ENCODE results near the gene SH3BP4. TPM values are rescaled to one million over a fixed set of nuclear protein-coding genes. Genes with fewer than 3 reads are reported as not detected.

Gene SH3BP4
- total RNA-seq, 1 experiment from 2014 or later: 53.3 TPM

DNA sequence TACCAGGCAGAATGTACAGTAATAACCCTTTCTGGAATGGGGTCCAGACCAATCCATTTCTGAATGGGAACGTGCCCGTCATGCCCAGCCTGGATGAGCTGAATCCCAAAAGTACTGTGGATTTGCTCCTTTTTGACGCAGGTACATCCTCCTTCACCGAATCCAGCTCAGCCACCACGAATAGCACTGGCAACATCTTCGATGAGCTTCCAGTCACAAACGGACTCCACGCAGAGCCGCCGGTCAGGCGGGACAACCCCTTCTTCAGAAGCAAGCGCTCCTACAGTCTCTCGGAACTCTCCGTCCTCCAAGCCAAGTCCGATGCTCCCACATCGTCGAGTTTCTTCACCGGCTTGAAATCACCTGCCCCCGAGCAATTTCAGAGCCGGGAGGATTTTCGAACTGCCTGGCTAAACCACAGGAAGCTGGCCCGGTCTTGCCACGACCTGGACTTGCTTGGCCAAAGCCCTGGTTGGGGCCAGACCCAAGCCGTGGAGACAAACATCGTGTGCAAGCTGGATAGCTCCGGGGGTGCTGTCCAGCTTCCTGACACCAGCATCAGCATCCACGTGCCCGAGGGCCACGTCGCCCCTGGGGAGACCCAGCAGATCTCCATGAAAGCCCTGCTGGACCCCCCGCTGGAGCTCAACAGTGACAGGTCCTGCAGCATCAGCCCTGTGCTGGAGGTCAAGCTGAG is 89.6 kb downstream of the SH3BP4 start:
- DNase-seq (ENCODE audit: low spot score): no peak

DNA sequence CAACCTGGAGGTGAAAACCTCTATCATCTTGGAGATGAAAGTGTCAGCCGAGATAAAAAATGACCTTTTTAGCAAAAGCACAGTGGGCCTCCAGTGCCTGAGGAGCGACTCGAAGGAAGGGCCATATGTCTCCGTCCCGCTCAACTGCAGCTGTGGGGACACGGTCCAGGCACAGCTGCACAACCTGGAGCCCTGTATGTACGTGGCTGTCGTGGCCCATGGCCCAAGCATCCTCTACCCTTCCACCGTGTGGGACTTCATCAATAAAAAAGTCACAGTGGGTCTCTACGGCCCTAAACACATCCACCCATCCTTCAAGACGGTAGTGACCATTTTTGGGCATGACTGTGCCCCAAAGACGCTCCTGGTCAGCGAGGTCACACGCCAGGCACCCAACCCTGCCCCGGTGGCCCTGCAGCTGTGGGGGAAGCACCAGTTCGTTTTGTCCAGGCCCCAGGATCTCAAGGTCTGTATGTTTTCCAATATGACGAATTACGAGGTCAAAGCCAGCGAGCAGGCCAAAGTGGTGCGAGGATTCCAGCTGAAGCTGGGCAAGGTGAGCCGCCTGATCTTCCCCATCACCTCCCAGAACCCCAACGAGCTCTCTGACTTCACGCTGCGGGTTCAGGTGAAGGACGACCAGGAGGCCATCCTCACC is 90.2 kb downstream of the SH3BP4 start:
- no peak for DNase-seq (ENCODE audit: low spot score)

DNA sequence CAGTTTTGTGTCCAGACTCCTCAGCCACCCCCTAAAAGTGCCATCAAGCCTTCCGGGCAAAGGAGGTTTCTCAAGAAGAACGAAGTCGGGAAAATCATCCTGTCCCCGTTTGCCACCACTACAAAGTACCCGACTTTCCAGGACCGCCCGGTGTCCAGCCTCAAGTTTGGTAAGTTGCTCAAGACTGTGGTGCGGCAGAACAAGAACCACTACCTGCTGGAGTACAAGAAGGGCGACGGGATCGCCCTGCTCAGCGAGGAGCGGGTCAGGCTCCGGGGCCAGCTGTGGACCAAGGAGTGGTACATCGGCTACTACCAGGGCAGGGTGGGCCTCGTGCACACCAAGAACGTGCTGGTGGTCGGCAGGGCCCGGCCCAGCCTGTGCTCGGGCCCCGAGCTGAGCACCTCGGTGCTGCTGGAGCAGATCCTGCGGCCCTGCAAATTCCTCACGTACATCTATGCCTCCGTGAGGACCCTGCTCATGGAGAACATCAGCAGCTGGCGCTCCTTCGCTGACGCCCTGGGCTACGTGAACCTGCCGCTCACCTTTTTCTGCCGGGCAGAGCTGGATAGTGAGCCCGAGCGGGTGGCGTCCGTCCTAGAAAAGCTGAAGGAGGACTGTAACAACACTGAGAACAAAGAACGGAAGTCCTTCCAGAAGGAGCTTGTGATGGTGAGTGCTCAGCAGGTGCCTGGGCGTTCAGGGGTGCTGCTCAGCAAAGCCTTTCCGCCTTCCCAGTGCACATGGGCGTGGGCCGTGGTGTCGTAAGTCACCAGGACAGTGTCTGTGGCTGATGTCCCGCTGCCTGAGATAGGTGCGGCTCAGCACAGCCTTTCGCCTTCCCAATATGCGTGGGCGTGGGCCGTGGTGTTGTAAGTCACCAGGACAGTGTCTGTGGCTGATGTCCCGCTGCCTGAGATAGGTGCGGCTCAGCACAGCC is 91.0 kb downstream of the SH3BP4 start:
- DNase-seq (ENCODE audit: low spot score): no peak

DNA sequence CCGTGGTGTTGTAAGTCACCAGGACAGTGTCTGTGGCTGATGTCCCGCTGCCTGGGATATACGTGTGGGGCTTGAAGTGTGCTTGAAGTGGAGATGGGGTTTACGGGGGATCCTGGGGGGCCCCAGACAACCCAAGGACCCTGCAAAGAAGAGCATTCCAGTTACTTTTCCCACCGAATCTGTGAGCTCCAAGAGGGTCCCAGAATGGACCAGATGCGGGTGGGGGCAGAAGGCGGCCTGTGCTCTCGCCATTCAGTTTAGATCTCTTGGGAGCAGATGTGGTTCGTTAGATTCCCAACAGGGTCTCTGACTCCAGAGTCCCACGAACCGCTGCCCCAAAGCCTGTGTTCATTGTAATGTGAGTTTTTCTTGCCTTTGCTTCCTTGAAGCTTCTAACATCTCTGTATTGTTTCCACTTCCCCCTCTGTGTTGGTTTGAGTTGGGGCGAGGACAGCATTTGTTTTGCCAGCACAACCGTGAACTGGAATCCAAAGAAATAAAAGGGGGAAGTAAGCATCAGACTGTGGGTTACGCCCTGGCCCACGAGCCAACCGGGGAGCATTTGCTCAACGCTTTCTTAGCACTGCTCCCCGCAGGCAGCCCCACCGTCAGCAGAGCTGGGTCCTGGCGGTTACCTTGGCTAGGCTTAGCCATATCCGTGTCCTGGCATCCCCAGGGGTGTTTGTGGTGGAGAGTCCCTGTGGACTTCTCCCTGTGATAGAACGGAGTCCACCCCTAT is 92.1 kb downstream of the SH3BP4 start:
- no peak for DNase-seq (ENCODE audit: low spot score)

DNA sequence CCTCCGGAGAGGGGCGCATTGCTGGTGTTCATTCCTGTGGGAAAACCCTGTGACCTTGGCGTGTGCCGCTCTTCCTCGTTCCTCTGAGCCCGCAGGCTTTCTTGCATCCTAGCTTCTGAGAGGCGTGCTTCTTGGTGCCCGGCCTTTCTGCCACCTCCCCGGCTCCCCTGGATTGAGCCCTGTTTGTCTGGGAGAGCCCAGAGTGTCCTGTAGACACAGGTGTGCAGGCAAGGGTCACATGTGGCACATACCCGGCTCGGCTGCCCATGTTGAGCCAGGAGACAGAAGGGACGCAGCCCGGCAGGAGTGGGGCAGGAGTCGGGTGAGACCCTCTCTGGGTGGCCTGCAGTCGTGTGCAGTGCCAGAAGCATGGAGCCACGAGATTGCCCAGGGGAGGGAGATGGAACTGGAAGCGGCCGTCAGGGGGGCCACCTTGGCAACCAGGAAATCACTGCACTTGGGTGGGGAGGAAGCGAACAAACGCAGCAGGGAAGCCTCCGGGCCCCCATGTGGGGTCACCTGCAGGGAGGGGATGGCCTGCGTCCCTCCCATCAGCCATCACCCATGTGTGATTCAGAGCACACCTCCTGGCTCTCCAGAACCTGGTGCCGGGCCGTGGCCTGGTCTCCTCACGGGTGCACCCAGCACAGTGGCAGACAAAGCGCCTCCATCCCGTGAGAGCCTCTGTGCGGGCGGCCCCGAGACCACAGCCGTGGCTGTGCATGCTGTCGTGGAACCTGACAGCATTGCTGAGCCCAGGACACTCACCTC is 92.9 kb downstream of the SH3BP4 start:
- no peak for DNase-seq (ENCODE audit: low spot score)

DNA sequence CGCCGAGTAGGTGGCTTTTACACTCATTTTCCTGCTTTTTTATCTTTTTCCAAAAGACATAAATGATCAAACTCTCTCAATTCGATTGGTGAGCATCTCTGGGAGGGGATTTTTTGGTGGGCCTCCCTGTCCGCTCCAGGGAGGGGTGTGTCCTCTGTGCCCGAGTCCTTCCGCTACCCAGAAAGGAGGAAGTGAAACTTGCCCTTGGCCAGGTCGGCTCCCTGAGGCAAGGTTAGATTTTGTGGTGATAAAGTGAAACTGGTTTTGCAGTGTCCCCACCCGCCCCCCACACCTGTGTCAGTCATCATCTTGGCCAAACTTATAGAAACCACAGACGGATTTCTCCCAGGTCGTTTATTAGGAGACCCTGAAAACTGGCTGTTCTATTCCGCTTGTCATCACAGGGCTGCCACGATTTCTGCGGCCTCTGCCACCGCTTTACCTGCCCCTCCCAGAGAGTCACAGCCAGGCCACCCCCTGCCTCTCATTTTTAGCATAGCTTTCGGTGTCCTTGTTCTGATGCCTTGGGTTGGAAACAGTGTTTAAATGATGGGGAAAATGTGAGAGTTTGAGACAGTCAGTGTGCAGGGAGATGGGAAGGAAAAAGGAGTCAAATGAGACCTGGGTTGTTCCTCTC is 93.6 kb downstream of the SH3BP4 start:
- no peak for DNase-seq (ENCODE audit: low spot score)

DNA sequence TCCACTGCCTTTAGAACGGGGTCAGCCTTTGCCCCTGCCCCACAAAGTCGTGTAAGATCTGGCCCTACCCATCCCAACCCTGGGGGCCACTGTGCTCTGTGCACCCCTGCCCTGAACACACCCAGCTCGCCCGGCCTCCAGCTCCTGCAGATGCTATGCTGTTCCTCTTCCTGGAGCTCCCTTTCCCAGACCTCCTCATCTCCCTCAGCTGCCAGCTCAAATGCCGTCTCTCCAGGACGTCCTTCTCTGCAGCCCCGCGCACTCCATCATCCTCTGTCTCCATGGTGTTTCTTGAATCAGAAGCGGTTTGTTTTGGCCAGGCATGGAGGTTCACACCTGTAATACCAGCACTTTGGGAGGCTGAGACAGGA is 94.1 kb downstream of the SH3BP4 start:
- no peak for DNase-seq (ENCODE audit: low spot score)

DNA sequence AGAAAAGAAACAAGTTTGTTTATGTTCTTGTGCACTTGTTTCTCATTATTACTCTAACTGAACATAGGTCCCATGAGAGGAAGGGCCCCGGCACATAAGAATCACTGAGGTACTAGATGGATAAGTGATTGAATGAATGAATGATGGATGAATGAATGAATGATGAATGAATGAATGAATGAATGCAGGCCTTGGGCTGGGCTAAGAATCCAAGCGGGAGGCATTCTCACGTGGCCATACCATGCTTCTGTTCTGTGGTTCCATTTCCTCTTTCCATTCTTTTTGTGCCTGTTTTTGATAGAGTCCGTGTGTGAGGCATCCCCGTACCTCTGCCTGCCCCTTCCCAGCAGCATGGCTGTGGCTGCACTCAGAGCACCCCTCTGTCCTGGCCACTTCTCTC is 94.8 kb downstream of the SH3BP4 start:
- DNase-seq (ENCODE audit: low spot score): no peak

DNA sequence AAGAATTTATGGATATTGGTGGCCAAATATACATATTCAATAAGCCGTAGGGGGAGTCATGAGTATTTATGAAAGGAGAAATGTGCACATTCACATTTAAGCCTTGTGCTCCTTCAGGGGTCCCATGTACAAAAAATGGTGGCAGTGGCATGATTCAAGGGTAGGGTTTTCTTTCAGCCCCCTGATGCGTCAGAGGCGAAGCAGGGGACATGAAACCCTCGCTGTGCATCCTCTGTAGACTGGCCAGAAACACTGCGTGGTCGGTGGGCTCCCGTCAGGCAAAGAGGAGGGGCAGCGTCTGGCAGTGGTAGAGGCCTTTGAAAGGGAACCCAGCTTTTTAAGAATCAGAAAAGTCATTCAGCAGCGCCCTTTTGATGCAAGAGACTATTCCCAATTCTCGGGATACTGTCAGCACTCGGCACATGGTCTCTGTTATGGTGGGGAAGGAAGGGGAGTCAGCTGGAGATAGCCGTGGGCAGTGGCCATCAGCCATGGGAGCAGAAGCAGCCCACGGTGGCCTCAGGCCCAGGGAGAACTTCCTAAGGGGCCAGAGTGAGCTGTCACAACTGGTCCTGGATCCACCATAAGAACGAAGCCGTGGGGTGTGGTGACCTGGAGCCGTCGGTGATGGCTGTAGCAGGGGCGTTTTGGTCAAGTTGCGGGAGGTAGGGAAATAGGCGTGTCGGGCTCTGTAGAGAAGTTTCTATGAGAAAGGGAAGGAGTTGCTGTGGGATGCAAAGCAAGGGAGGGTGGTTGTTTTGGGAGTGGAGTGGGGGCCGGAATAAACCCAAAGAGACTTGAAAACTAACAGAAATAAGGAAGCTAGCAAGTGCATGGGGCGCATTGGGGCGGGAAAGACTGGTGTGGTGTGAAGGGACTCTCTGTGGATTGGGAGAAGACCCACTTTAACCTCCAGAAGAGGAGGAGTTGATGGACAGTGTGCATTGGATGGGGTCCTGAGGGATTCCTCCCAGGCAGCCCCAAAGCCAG is 95.6 kb downstream of the SH3BP4 start:
- no peak for DNase-seq (ENCODE audit: low spot score)

DNA sequence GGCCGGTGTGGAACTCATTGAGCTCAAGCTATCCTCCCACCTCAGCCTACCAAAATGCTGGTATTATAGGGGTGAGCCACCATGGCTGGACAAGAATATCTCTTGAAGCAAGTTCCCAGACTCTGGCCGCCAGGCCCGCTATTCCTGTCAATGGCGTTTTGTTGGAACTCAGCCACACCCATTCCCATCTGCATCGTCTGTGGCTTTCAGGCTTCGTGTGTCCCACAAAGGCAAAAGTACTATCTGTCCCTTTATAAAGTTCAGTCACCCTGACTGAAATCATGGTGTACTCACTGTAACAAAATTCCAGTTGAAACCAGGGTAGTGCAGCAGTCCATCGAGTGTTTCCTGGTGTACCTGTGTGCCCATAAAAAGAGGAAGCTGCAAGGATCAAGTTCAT is 96.7 kb downstream of the SH3BP4 start:
- DNase-seq (ENCODE audit: low spot score): no peak

DNA sequence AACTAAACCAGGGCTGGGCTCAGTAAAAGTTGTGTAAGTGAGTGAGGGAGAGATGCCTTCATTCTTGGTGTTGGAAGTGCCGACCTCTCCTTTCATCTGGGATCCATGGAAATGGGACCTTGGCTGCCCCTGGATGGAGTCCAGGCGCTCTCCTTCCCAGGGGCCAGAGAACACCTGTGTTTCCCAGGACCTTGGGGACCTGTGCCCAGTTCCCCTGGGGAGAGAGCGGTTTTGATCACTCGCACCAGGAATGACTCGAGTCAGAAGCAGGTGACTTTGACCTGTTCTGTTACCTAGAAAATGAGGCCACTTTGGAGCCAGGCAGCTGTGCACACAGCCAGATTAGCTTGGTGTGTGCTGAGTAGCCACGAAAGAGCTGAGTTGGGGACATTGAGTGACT is 97.3 kb downstream of the SH3BP4 start:
- no peak for DNase-seq (ENCODE audit: low spot score)

DNA sequence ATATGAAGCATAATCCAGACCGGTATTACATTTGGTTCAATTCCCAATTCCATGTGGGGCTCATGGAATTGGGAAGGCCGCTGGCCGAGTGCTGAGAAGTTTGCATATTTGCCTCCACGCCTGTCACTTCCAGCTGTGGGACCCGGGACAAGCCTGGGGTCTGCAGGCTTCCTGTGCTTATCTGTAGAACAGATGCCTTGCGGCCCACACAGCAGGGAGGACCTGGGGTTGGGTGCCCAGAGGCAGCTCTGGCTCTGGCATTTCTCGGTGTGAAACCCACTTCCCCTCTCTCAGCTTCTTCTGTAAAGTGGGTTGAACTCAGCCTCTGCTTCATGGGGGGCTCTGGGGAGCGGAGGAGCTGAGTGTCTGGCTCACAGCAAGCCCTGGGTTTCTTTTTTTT is 97.9 kb downstream of the SH3BP4 start:
- no peak for DNase-seq (ENCODE audit: low spot score)

DNA sequence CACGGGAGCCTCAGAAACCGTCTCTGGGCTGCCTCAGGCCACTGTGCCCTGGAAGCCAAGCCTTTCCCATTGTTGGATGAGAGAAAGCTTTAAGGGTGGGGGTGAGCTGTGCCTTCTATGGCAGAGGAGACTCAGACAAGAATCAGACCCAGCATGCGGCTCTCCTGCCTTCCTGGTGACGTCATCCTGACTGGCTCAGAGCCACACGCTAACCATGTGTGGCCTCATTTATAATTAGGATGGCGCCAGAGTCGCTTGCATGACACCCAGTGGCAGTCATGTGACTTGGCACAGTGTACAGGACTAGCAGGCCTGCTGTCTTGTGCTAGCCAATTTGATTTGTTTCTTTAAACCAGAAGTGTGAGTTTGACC is 99.1 kb downstream of the SH3BP4 start:
- peak; percentile 93 for DNase-seq (ENCODE audit: low spot score)

DNA sequence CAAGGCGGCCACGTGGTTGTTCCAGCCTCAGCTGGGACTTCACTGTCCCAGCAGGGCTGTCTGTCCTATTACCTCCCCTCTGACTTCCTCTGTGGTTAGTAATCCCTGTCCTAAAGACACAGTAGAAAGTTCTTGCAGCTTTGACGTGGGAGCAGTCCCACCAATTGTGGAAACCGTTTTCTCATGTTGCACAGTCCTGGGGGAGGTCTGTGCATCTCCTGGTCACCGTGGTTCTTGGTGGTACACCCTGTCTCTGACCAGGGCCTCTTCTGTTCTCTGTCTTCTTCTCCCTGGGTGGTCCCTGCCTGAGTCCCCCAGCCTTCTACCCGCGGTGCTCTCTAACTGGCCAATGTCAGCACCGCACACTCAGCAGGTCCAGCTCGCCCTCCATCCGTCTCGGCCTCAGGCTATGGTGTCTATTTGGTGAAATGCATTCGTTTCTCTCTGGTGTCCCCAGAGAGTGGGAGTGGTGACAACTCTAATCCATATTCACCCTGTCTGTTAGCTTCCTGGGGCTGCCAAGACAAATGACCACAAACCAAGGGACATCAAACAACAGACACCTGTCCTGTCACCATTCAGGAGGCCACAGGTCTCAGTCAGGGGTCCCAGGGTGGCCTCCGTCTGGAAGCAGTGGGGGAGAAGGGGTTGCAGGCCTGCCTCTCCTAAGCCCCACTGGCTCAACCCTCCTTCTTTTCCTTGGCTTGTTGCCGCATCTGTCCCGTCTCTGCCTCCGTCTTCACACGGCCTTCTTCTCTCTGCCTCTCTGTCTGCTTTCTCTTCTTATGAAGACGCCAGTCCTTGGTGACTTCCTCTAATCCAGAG is 99.8 kb downstream of the SH3BP4 start:
- DNase-seq (ENCODE audit: low spot score): no peak

DNA sequence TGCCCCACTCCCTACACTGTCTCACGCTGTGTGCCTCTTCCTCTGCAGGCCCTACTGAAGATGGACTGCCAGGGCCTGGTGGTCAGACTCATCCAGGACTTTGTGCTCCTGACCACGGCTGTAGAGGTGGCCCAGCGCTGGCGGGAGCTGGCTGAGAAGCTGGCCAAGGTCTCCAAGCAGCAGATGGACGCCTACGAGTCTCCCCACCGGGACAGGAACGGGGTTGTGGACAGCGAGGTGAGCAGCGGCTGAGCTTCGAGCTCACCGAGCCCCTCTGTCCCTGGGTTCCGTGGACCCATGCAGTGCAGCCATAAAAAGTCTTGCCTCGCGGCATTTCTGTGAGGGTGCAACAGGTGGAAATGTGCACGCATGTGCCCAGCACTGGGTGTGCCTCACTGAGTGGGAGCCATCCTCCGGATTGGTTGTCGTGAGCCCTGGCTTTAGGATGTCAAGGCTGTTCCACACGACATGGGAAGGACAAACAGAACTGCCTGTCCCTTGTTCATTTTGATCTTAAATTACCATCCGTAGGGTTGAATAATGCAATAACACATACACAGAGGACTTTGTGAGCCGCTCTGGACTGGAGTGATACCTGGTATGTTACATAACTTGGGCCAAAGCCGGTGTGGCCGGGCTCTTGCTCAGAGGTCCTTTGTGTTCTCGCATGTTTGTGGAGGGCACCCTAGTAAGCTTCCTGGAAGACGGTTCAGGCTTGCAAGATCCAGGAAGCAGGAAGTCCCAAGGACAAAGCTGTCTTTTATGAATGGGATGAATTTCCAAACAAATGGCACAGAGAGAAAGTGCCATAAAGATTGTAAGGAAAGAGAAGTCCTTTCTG is 100.9 kb downstream of the SH3BP4 start:
- no peak for DNase-seq (ENCODE audit: low spot score)

DNA sequence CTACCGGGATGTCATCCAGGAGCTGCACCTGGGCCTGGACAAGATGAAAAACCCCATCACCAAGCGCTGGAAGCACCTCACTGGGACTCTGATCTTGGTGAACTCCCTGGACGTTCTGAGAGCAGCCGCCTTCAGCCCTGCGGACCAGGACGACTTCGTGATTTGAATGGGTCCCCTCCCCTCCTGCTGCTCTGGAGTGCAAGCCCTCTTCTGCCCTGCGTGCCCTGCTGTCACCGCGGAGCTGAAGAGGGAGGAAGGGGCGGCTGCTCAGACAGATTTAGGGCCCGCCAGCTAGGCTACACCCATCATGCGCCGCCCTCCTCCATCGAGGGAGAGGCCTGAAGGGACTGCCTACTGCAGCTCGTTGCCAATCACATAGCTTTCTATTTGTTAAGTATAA is 101.8 kb downstream of the SH3BP4 start:
- no peak for DNase-seq (ENCODE audit: low spot score)

DNA sequence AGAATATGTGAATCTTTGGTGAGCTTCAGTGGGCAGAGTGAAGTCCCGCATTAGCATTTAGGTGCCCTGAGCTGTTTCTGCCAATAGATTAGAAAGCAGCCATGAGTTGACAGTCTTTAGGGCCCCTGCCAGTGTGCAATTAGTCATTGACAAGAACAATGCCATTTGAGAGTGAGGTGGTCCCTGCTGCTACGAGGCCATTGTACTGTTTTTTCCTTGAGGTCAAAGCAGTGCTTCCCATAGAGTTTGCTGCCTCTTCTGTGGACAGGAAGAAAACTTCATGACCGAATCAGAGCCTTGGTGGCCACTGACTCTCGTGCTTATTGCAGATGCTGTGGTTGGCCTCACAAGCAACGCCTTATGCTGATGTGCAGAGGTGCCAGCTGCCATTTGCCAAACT is 102.7 kb downstream of the SH3BP4 start:
- no peak for DNase-seq (ENCODE audit: low spot score)

DNA sequence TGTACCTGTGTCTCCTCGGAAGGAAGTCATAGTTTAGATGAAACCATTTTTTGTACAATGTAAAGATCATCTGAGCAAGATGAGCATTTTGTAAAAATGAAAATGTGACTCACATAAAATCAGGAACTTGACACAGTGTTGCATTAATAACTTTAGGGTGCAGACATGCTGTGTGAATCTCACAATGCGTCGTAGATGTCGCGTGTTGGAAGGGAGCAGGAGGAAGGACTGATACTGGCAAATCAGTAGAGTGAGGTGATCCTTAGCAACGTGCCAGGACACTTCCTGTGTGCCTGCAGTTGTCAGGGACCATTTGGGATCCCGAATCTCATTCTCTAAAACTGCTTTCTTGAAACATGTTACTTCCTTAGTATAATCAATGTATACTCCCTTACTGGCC is 103.1 kb downstream of the SH3BP4 start:
- no peak for DNase-seq (ENCODE audit: low spot score)

Data from A172 (cell line).